ENCODE results near the gene NTSR2. TPM values are rescaled to one million over a fixed set of nuclear protein-coding genes. Genes with fewer than 3 reads are reported as not detected.

Gene NTSR2
- total RNA-seq, 2 donors from 2014 or later, result not detected

DNA sequence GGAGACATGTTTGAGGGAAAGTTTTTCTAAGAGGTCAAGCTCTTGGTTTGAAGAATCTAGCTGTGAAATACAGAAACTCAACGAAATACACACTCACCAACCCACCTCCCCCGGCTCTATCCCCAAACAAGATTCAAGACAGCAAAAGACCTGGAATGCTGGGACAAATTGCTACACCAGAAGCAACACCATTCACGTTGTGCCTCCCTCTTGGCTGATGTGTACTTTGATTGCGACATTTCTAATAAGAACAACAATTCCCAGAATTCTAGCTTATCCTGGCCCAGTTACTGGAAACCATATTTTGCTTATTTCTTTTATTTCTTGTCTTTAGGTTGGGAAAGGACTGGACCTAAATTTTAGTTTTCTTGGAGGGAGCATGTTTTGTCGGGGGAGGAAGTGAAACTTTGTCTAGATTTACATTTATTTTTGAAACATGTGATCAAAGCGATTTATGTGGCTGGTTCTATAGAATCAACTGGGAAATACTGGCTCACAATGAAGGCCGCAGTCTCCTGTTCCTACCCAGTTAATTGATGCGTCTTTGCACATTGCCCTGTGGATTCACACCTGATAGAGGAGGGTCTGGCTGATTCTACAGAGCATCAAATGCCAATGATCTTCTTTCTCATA is 46.8 kb upstream of the NTSR2 start:
- Histone ChIP-seq H3K27ac (peak overlapping the region in 1 of 2 donors; percentile 26), H3K4me1 (ENCODE audit: control insufficient read depth in 1 of 2, low read depth in 2 of 2) (peaks cover 15 to 27% of the 10 kb centered on the region in 2 donors), H3K36me3 (no peaks in the 10 kb centered on the region), H3K4me3 (peak overlapping the region; percentile 5), H3K27me3 (replicated peaks; ENCODE audit: insufficient read depth) (no peaks in the 10 kb centered on the region), H3K9me3 (no peaks in the 10 kb centered on the region)
- no peak for TF ChIP-seq CTCF (IDR thresholded peaks at IDR 0.05)
- ATAC-seq (ENCODE audit: insufficient number of reproducible peaks, low FRiP score, low read depth) (peak; percentile 49), DNase-seq (ENCODE audit: low spot score) (no peak)

- no peaks in the 10 kb centered on the region for H3K36me3 ChIP-seq
- peaks cover 22 to 34% of the 10 kb centered on the region in 2 donors for H3K4me1 ChIP-seq (ENCODE audit: control insufficient read depth in 1 of 2, low read depth in 2 of 2)
- TF ChIP-seq CTCF (IDR thresholded peaks at IDR 0.05), result no peak
- ATAC-seq (ENCODE audit: insufficient number of reproducible peaks, low FRiP score, low read depth) (no peak), DNase-seq (ENCODE audit: low spot score) (no peak)
- no peak overlapping the region for H3K27ac ChIP-seq
- no peaks in the 10 kb centered on the region for H3K27me3 ChIP-seq (replicated peaks; ENCODE audit: insufficient read depth)
- H3K4me3 ChIP-seq, result no peak overlapping the region
- no peaks in the 10 kb centered on the region for H3K9me3 ChIP-seq
These were observed 46.1 kb upstream of the NTSR2 start for GRCh38 chr2:11715987-11716652.

GRCh38 chr2:11713815-11714214 is 43.8 kb upstream of the NTSR2 start:
- TF ChIP-seq CTCF (IDR thresholded peaks at IDR 0.05), result no peak
- Histone ChIP-seq H3K27ac (no peak overlapping the region), H3K9me3 (no peaks in the 10 kb centered on the region), H3K36me3 (no peaks in the 10 kb centered on the region), H3K4me3 (no peak overlapping the region), H3K4me1 (ENCODE audit: control insufficient read depth in 1 of 2, low read depth in 2 of 2) (peaks cover 29 to 56% of the 10 kb centered on the region in 2 donors), H3K27me3 (replicated peaks; ENCODE audit: insufficient read depth) (no peaks in the 10 kb centered on the region)
- DNase-seq (ENCODE audit: low spot score) (no peak), ATAC-seq (ENCODE audit: insufficient number of reproducible peaks, low FRiP score, low read depth) (no peak)

DNA sequence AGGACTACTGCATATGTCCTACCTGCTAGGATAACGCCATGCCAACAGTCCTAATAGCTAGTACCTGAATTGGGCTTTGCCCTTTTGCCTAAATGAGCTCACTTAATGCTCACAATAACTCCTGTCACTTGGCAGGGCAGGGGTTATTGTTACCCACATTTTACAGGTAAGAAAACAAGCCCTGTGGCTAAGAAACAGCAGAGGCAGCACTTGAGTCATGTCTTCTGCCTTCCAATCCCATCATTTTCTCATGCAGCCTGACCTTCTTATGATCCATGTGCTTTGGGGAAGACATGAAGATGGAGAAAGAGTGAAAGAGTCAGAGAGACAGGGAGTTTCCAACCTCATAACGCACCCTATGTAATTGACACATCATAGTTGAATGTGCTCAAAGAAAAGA is 42.9 kb upstream of the NTSR2 start:
- Histone ChIP-seq H3K27me3 (replicated peaks; ENCODE audit: insufficient read depth) (no peaks in the 10 kb centered on the region), H3K4me1 (ENCODE audit: control insufficient read depth in 1 of 2, low read depth in 2 of 2) (peaks cover 29 to 54% of the 10 kb centered on the region in 2 donors), H3K4me3 (no peak overlapping the region), H3K9me3 (no peaks in the 10 kb centered on the region), H3K27ac (no peak overlapping the region), H3K36me3 (no peaks in the 10 kb centered on the region)
- ATAC-seq (ENCODE audit: insufficient number of reproducible peaks, low FRiP score, low read depth) (no peak), DNase-seq (ENCODE audit: low spot score) (no peak)
- no peak for TF ChIP-seq CTCF (IDR thresholded peaks at IDR 0.05)

- H3K4me3 ChIP-seq, result no peak overlapping the region
- peak overlapping the region; percentile 67 to 78 for H3K27ac ChIP-seq
- no peak for ATAC-seq (ENCODE audit: insufficient number of reproducible peaks, low FRiP score, low read depth)
- DNase-seq (ENCODE audit: low spot score), result no peak
- TF ChIP-seq CTCF (IDR thresholded peaks at IDR 0.05), result no peak
- H3K4me1 ChIP-seq (ENCODE audit: control insufficient read depth in 1 of 2, low read depth in 2 of 2), result peaks cover 24 to 43% of the 10 kb centered on the region in 2 donors
- no peaks in the 10 kb centered on the region for H3K36me3 ChIP-seq
- no peaks in the 10 kb centered on the region for H3K27me3 ChIP-seq (replicated peaks; ENCODE audit: insufficient read depth)
- no peaks in the 10 kb centered on the region for H3K9me3 ChIP-seq
These were observed 41.8 kb upstream of the NTSR2 start for GRCh38 chr2:11711751-11712150.

All from thoracic aorta (tissue), 2 donors.